T-cell (primary cell): Measurements from ENCODE around the gene CBX7. TPM values are rescaled to one million over a fixed set of nuclear protein-coding genes. Genes with fewer than 3 reads are reported as not detected.

Experiments used
- ATAC-seq, 4 experiments: fragments of 200-7000 bp in 3 of 4; fragments of 150-1000 bp in 1 of 4; cut with Tn5 transposase; replicated peaks in 1 of 4; 1 replicate in 3 of 4; 2 replicates in 1 of 4; pipeline ENCODE4 v1.10.0; 2021; ENCODE audit warnings: moderate library complexity in 3 of 4, mild to moderate bottlenecking in 2 of 4, moderate number of reproducible peaks in 1 of 4
- CTCF ChIA-PET, 2 donors: fragments of 300-600 bp; sonication (Branson Sonifier 250); formaldehyde crosslinking; loops; one replicate each; lab custom pipeline; 2022; ENCODE audit warnings: antibody characterized with exemption in 2 of 2; lab: Charles Lee
- POLR2A ChIA-PET, 2 donors: fragments of 300-600 bp; sonication (Branson Sonifier 250); formaldehyde crosslinking; loops; one replicate each; lab custom pipeline; 2022; ENCODE audit warnings: antibody characterized with exemption in 2 of 2; lab: Charles Lee
- DNase-seq, 35 experiments: peaks; one replicate each; pipeline versions ENCODE4 v3.0.0 to v3.0.0-alpha.2; 2013 to 2023
- H3K27ac ChIP-seq: one replicate; pipeline ENCODE4 v1.5.1; 2013; ENCODE audit warnings: low read length
- H3K27me3 ChIP-seq, 2 experiments: replicated peaks in 1 of 2; 1 replicate in 1 of 2; 2 replicates in 1 of 2; pipeline versions ENCODE4 v1.6.1 to v1.7.0; 2013; ENCODE audit warnings: low read length in 1 of 2, mixed read lengths in 1 of 2; ENCODE audit not compliant: control insufficient read depth in 2 of 2, insufficient read depth in 2 of 2; ENCODE audit errors: extremely low read depth in 1 of 2
- H3K36me3 ChIP-seq, 2 donors: 1 replicate in 1 of 2; 2 replicates in 1 of 2; pipeline versions ENCODE4 v1.6.1 to v1.7.0; 2013; ENCODE audit warnings: low read length in 1 of 2; ENCODE audit not compliant: control insufficient read depth in 2 of 2, insufficient read depth in 1 of 2; ENCODE audit errors: extremely low read depth in 1 of 2
- H3K4me1 ChIP-seq, 2 experiments: 1 replicate in 1 of 2; 2 replicates in 1 of 2; pipeline versions ENCODE4 v1.6.1 to v1.7.0; 2013; ENCODE audit warnings: low read length in 2 of 2, mixed read lengths in 1 of 2; ENCODE audit not compliant: insufficient read depth in 2 of 2, control insufficient read depth in 1 of 2; ENCODE audit errors: extremely low read depth in 1 of 2
- H3K4me3 ChIP-seq, 2 donors: 1 replicate in 1 of 2; 2 replicates in 1 of 2; pipeline versions ENCODE4 v1.5.1 to v1.7.0; 2013; ENCODE audit warnings: mild to moderate bottlenecking in 2 of 2, low read length in 1 of 2, moderate library complexity in 1 of 2; ENCODE audit not compliant: control insufficient read depth in 1 of 2; ENCODE audit errors: extremely low read depth in 1 of 2
- H3K9me3 ChIP-seq: 2 replicates; pipeline ENCODE4 v1.7.0; 2013
- H3K27ac Mint-ChIP-seq, 2 donors: one replicate each; pipeline ENCODE4 v1.8.0; 2020 to 2021; ENCODE audit warnings: mild to moderate bottlenecking in 2 of 2, mixed read lengths in 2 of 2
- H3K27me3 Mint-ChIP-seq, 2 donors: one replicate each; pipeline ENCODE4 v1.8.0; 2021 to 2022; ENCODE audit warnings: mixed read lengths in 2 of 2
- H3K36me3 Mint-ChIP-seq: one replicate; pipeline ENCODE4 v1.8.0; 2021; ENCODE audit warnings: mixed read lengths
- H3K4me1 Mint-ChIP-seq, 3 donors: one replicate each; pipeline ENCODE4 v1.8.0; 2020 to 2022; ENCODE audit warnings: mixed read lengths in 3 of 3, mild to moderate bottlenecking in 1 of 3
- H3K4me3 Mint-ChIP-seq, 3 donors: one replicate each; pipeline ENCODE4 v1.8.0; 2020 to 2022; ENCODE audit warnings: mild to moderate bottlenecking in 3 of 3, mixed read lengths in 3 of 3, moderate library complexity in 3 of 3
- H3K9me3 Mint-ChIP-seq, 3 donors: one replicate each; pipeline ENCODE4 v1.8.0; 2020 to 2022; ENCODE audit warnings: mixed read lengths in 3 of 3
- WGBS: methylation state at CpG from one replicate; pipeline ENCODE4 v1.1.5; 2013; ENCODE audit warnings: missing lambda C conversion rate; ENCODE audit not compliant: insufficient coverage; 5-methylcytosine and 5-hydroxymethylcytosine counted together
- total RNA-seq, 35 experiments: library from RNA in 6 of 35; stranded (reverse) in 6 of 35; fragments of 120-200 nt in 1 of 35; gene quantifications; one replicate each; pipeline versions ENCODE4 v1.2.1 to v1.2.4 and lab custom pipeline; 2013 to 2026

The CBX7 gene
- total RNA-seq, 5 donors from 2014 or later (not counting 1 experiment from before 2014, with no cell fraction given), result 67.4 to 160 (median 149) TPM

- no peaks in the 10 kb centered on the region for H3K36me3 Mint-ChIP-seq
Observed at GRCh38 chr22:39179841-39180335, 27.4 kb upstream of the CBX7 start.

GRCh38 chr22:39179401-39179827, 26.9 kb upstream of the CBX7 start:
- ChIA-PET POLR2A (interaction anchor here in 1 of 2 donors (0.7 kb wide), 1 partner anchor 354 kb away, joined by 3 read pairs; no protein-coding TSS in a partner anchor), CTCF (no interaction called here)
- Histone ChIP-seq H3K27me3 (no peaks in the 10 kb centered on the region), H3K4me1 (peaks cover 5 to 51% of the 10 kb centered on the region in 2 experiments), H3K27ac (no peak overlapping the region), H3K4me3 (no peak overlapping the region), H3K36me3 (no peaks in the 10 kb centered on the region), H3K9me3 (no peaks in the 10 kb centered on the region)
- ATAC-seq (no peak), DNase-seq (no peak)
- Mint-ChIP-seq H3K9me3 (peaks cover 0 to 5% (median 3%) of the 10 kb centered on the region in 3 donors), H3K27ac (peak overlapping the region; percentile 46 to 74), H3K4me3 (no peak overlapping the region), H3K27me3 (no peaks in the 10 kb centered on the region), H3K4me1 (peaks cover 12 to 41% (median 34%) of the 10 kb centered on the region in 3 donors), H3K36me3 (no peaks in the 10 kb centered on the region)
- 93% methylated on average over 6 of the region's 6 CpGs for WGBS

More at GRCh38 chr22:39179841-39180335, 27.4 kb upstream of the CBX7 start:
- Histone ChIP-seq H3K36me3 (no peaks in the 10 kb centered on the region), H3K9me3 (no peaks in the 10 kb centered on the region), H3K27ac (no peak overlapping the region), H3K4me3 (no peak overlapping the region), H3K4me1 (peaks cover 3 to 46% of the 10 kb centered on the region in 2 experiments), H3K27me3 (no peaks in the 10 kb centered on the region)
- POLR2A ChIA-PET, result interaction anchor here in 1 of 2 donors (0.7 kb wide), 1 partner anchor 354 kb away, joined by 3 read pairs; no protein-coding TSS in a partner anchor
- CTCF ChIA-PET, result interaction anchor here in 1 of 2 donors (0.7 kb wide), 1 partner anchor 28 kb away, joined by 3 read pairs; no protein-coding TSS in a partner anchor
- Mint-ChIP-seq H3K27me3 (no peaks in the 10 kb centered on the region), H3K4me3 (no peak overlapping the region), H3K27ac (peak overlapping the region in 1 of 2 donors; percentile 46), H3K4me1 (peaks cover 7 to 36% (median 29%) of the 10 kb centered on the region in 3 donors), H3K9me3 (peaks cover 0 to 5% (median 3%) of the 10 kb centered on the region in 3 donors)
- no peak for ATAC-seq
- DNase-seq, result no peak
- 88% methylated on average over 14 of the region's 21 CpGs for WGBS

GRCh38 chr22:39178206-39179111, 26.0 kb upstream of the CBX7 start:
- no peaks in the 10 kb centered on the region for H3K27me3 ChIP-seq
- ATAC-seq (no peak), DNase-seq (peak in 1 of 35 experiments; percentile 34)
- Mint-ChIP-seq H3K4me3 (peak overlapping the region in 1 of 3 donors; percentile 37), H3K9me3 (peaks cover 0 to 5% (median 3%) of the 10 kb centered on the region in 3 donors), H3K4me1 (peaks cover 21 to 51% (median 44%) of the 10 kb centered on the region in 3 donors), H3K27ac (peak overlapping the region; percentile 89 to 90), H3K36me3 (no peaks in the 10 kb centered on the region), H3K27me3 (no peaks in the 10 kb centered on the region)
- WGBS, result 92% methylated on average over 13 of the region's 19 CpGs
- H3K4me1 ChIP-seq, result peaks cover 12 to 60% of the 10 kb centered on the region in 2 experiments
- no peaks in the 10 kb centered on the region for H3K9me3 ChIP-seq
- peak overlapping the region; percentile 28 for H3K27ac ChIP-seq
- no peak overlapping the region for H3K4me3 ChIP-seq
- POLR2A ChIA-PET, result no interaction called here
- no peaks in the 10 kb centered on the region for H3K36me3 ChIP-seq
- CTCF ChIA-PET, result no interaction called here

GRCh38 chr22:39177791-39178190, 25.3 kb upstream of the CBX7 start:
- Mint-ChIP-seq H3K36me3 (no peaks in the 10 kb centered on the region), H3K4me1 (peaks cover 28 to 57% (median 50%) of the 10 kb centered on the region in 3 donors), H3K9me3 (peaks cover 0 to 5% (median 3%) of the 10 kb centered on the region in 3 donors), H3K27ac (peak overlapping the region; percentile 90), H3K27me3 (no peaks in the 10 kb centered on the region), H3K4me3 (peak overlapping the region in 1 of 3 donors; percentile 37)
- ChIA-PET CTCF (interaction anchor here in 1 of 2 donors (0.6 to 0.7 kb wide), 2 partner anchors 10 to 171 kb away, joined by 3 to 5 read pairs; no protein-coding TSS in a partner anchor), POLR2A (no interaction called here)
- ATAC-seq (no peak), DNase-seq (no peak)
- no peak overlapping the region for H3K4me3 ChIP-seq
- H3K27ac ChIP-seq, result peak overlapping the region; percentile 28
- H3K27me3 ChIP-seq, result no peaks in the 10 kb centered on the region
- WGBS, result 94% methylated on average over 5 of the region's 9 CpGs
- H3K4me1 ChIP-seq, result peaks cover 14 to 67% of the 10 kb centered on the region in 2 experiments
- H3K9me3 ChIP-seq, result no peaks in the 10 kb centered on the region
- no peaks in the 10 kb centered on the region for H3K36me3 ChIP-seq

GRCh38 chr22:39177456-39177775, 24.9 kb upstream of the CBX7 start:
- Mint-ChIP-seq H3K9me3 (peaks cover 0 to 5% (median 3%) of the 10 kb centered on the region in 3 donors), H3K27ac (peak overlapping the region; percentile 90), H3K27me3 (no peaks in the 10 kb centered on the region), H3K4me3 (no peak overlapping the region), H3K36me3 (no peaks in the 10 kb centered on the region), H3K4me1 (peaks cover 29 to 57% (median 52%) of the 10 kb centered on the region in 3 donors)
- Histone ChIP-seq H3K9me3 (no peaks in the 10 kb centered on the region), H3K36me3 (no peaks in the 10 kb centered on the region), H3K4me1 (peaks cover 14 to 71% of the 10 kb centered on the region in 2 experiments), H3K27ac (peak overlapping the region; percentile 28), H3K27me3 (no peaks in the 10 kb centered on the region), H3K4me3 (no peak overlapping the region)
- 82% methylated on average over 2 of the region's 2 CpGs for WGBS
- POLR2A ChIA-PET, result no interaction called here
- CTCF ChIA-PET, result interaction anchor here in 1 of 2 donors (0.6 to 0.7 kb wide), 2 partner anchors 9 to 170 kb away, joined by 3 to 5 read pairs; no protein-coding TSS in a partner anchor
- ATAC-seq, result no peak
- peak in 1 of 35 experiments; percentile 8 for DNase-seq
